Measurements from ENCODE around the gene LGALS7. TPM values are rescaled to one million over a fixed set of nuclear protein-coding genes. Genes with fewer than 3 reads are reported as not detected.

The LGALS7 gene
- total RNA-seq, 1 experiment from 2014 or later, result not detected

DNA sequence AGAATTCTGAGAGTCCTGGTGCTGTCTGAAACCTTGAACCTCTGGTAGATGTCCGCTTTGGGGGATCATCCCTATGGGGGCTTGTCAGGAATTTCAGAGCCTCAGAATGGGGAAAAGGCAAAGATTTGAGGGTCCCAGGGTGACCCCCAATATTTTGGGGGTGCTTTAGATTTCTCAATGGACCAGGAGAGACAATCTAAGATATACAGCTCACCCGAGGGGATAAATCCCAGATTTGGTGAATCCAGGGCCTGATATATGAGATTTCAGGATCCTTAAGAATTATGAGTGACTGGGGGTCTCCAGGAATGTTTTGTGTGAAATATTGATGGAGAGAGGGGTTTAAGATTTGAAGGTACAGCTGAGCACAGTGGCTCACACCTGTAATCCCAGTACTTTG lies 32.4 kb downstream of the LGALS7 start:
- Mint-ChIP-seq H3K27ac (ENCODE audit: unreplicated experiment) (no peak overlapping the region), H3K36me3 (ENCODE audit: insufficient read depth, unreplicated experiment) (peaks cover 23% of the 10 kb centered on the region), H3K9me3 (ENCODE audit: unreplicated experiment) (no peaks in the 10 kb centered on the region), H3K4me1 (ENCODE audit: low read depth, unreplicated experiment) (peaks cover 6% of the 10 kb centered on the region), H3K4me3 (ENCODE audit: unreplicated experiment) (no peak overlapping the region), H3K27me3 (ENCODE audit: insufficient read depth, unreplicated experiment) (no peaks in the 10 kb centered on the region)
- H3K27me3 ChIP-seq (replicated peaks; ENCODE audit: control insufficient read depth, insufficient read depth, low read length), result no peaks in the 10 kb centered on the region
- no peaks in the 10 kb centered on the region for H3K36me3 ChIP-seq (ENCODE audit: control insufficient read depth, insufficient read depth, low read length)
- H3K4me3 ChIP-seq (ENCODE audit: low read depth, low read length), result no peak overlapping the region
- POLR2A ChIA-PET, result no interaction called here
- DNase-seq, result no peak
- BruUV-seq (replicated peaks), result no TSS peak
- CTCF ChIA-PET, result no interaction called here
- no peaks in the 10 kb centered on the region for H3K9me3 ChIP-seq
- peaks cover 11% of the 10 kb centered on the region; the same call in 1 of the 2 replicates for H3K4me1 ChIP-seq
- intact Hi-C loops (cut with micrococcal nuclease; ENCODE audit: unreplicated experiment), result no loop called here
- TF ChIP-seq, protein P1, sequence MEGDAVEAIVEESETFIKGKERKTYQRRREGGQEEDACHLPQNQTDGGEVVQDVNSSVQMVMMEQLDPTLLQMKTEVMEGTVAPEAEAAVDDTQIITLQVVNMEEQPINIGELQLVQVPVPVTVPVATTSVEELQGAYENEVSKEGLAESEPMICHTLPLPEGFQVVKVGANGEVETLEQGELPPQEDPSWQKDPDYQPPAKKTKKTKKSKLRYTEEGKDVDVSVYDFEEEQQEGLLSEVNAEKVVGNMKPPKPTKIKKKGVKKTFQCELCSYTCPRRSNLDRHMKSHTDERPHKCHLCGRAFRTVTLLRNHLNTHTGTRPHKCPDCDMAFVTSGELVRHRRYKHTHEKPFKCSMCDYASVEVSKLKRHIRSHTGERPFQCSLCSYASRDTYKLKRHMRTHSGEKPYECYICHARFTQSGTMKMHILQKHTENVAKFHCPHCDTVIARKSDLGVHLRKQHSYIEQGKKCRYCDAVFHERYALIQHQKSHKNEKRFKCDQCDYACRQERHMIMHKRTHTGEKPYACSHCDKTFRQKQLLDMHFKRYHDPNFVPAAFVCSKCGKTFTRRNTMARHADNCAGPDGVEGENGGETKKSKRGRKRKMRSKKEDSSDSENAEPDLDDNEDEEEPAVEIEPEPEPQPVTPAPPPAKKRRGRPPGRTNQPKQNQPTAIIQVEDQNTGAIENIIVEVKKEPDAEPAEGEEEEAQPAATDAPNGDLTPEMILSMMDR (IDR thresholded peaks at IDR 0.05; ENCODE audit: insufficient read depth in 1 of 2, low read depth in 1 of 2, low read length in 1 of 2, severe bottlenecking in 1 of 2, unreplicated experiment in 1 of 2), result no peak

DNA sequence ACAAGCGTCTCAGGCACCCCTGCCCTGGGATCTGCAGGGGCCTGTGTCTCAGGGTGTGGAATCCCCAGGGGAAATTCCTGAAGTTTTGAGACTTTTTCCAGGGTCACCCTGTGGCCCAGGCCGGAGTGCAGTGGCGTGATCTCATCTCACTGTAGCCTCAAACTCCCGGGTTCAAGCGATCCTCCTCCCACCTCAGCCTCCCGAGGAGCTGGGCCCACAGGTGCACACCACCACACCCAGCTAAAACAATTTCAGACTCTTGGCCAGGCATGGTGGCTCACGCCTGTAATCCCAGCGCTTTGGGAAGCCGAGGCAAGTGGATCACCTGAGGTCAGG lies 33.1 kb downstream of the LGALS7 start:
- Mint-ChIP-seq H3K27me3 (ENCODE audit: insufficient read depth, unreplicated experiment) (no peaks in the 10 kb centered on the region), H3K4me1 (ENCODE audit: low read depth, unreplicated experiment) (peaks cover 7% of the 10 kb centered on the region), H3K4me3 (ENCODE audit: unreplicated experiment) (no peak overlapping the region), H3K36me3 (ENCODE audit: insufficient read depth, unreplicated experiment) (peaks cover 30% of the 10 kb centered on the region), H3K9me3 (ENCODE audit: unreplicated experiment) (no peaks in the 10 kb centered on the region), H3K27ac (ENCODE audit: unreplicated experiment) (no peak overlapping the region)
- intact Hi-C loops (cut with micrococcal nuclease; ENCODE audit: unreplicated experiment), result no loop called here
- Histone ChIP-seq H3K27me3 (replicated peaks; ENCODE audit: control insufficient read depth, insufficient read depth, low read length) (no peaks in the 10 kb centered on the region), H3K4me1 (peaks cover 13% of the 10 kb centered on the region), H3K9me3 (no peaks in the 10 kb centered on the region), H3K4me3 (ENCODE audit: low read depth, low read length) (no peak overlapping the region), H3K36me3 (ENCODE audit: control insufficient read depth, insufficient read depth, low read length) (no peaks in the 10 kb centered on the region)
- BruUV-seq (replicated peaks), result no TSS peak
- CTCF ChIA-PET, result no interaction called here
- POLR2A ChIA-PET, result no interaction called here
- TF ChIP-seq, protein P1 (IDR thresholded peaks at IDR 0.05; ENCODE audit: insufficient read depth in 1 of 2, low read depth in 1 of 2, low read length in 1 of 2, severe bottlenecking in 1 of 2, unreplicated experiment in 1 of 2), result no peak
- DNase-seq, result no peak

DNA sequence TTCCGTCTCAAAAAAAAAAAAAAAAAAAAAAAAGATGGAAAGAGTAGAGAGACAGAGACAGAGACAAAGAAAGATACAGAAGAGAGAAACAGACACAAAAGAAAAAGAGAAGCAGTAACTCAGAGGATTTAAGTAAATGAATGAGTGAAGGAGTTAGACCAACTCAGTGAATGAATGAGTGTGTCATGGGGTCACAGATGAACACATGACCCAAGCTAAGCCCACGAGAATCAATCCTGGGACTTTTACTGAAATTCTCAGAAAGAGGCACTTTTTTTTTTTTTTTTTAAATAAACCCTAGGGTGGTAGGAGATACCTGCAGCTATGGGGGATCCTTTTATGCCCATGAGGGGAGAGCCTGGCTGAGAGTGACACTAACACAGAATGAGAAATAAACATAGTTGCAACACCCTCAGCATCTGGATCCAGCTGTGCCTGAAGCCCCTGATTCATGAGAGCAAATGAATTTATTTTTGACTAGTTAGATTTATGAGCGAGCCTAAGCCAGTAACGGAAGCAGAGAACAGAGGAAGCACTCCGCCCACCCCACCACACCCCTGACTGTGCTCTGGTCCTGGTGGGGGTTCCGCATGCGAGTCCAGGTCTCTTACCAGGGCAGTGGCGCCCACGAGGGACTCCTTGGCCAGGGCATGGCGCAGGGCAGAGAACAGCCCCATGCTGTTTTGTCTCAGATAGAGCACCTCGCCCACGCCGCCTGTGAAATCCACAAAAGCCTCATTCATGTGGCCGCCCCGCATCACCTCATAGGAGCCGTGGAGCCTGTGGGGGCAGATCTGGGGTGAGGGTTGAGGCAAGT lies 33.7 kb downstream of the LGALS7 start:
- no peak for DNase-seq
- no peaks in the 10 kb centered on the region for H3K27me3 Mint-ChIP-seq (ENCODE audit: insufficient read depth, unreplicated experiment)
- H3K9me3 Mint-ChIP-seq (ENCODE audit: unreplicated experiment), result no peaks in the 10 kb centered on the region
- peaks cover 36% of the 10 kb centered on the region for H3K36me3 Mint-ChIP-seq (ENCODE audit: insufficient read depth, unreplicated experiment)
- POLR2A ChIA-PET, result no interaction called here
- Histone ChIP-seq H3K27me3 (replicated peaks; ENCODE audit: control insufficient read depth, insufficient read depth, low read length) (no peaks in the 10 kb centered on the region), H3K4me3 (ENCODE audit: low read depth, low read length) (no peak overlapping the region), H3K9me3 (no peaks in the 10 kb centered on the region), H3K36me3 (ENCODE audit: control insufficient read depth, insufficient read depth, low read length) (no peaks in the 10 kb centered on the region), H3K4me1 (peaks cover 19% of the 10 kb centered on the region)
- no TSS peak for BruUV-seq (replicated peaks)
- CTCF ChIA-PET, result no interaction called here
- TF ChIP-seq, protein P1 (IDR thresholded peaks at IDR 0.05; ENCODE audit: insufficient read depth in 1 of 2, low read depth in 1 of 2, low read length in 1 of 2, severe bottlenecking in 1 of 2, unreplicated experiment in 1 of 2), result no peak
- intact Hi-C loops (cut with micrococcal nuclease; ENCODE audit: unreplicated experiment), result loop anchor here (5.0 to 10.0 kb wide), 2 partner anchors 98 to 195 kb away; no protein-coding TSS in a partner anchor
- no peak overlapping the region for H3K27ac Mint-ChIP-seq (ENCODE audit: unreplicated experiment)
- H3K4me3 Mint-ChIP-seq (ENCODE audit: unreplicated experiment), result no peak overlapping the region
- H3K4me1 Mint-ChIP-seq (ENCODE audit: low read depth, unreplicated experiment), result peaks cover 13% of the 10 kb centered on the region
